Stimulated activated CD4-positive, alpha-beta T cell treated with anti-CD3 and anti-CD28 coated beads, Interleukin-4, amount 100 ng/mL, for 24 hours (primary cell): ENCODE results near the gene ZP1.

Source experiments
- DNase-seq: peaks from one replicate; pipeline ENCODE4 v3.0.0-alpha.2; 2020

The ZP1 gene

GRCh38 chr11:60844045-60844869 lies 23.1 kb upstream of the ZP1 start:
- no peak for DNase-seq

GRCh38 chr11:60844870-60845221 lies 22.5 kb upstream of the ZP1 start:
- DNase-seq: no peak

GRCh38 chr11:60845338-60845737 lies 22.0 kb upstream of the ZP1 start:
- DNase-seq: no peak

GRCh38 chr11:60847281-60847680 lies 20.1 kb upstream of the ZP1 start:
- no peak for DNase-seq

- no peak for DNase-seq
These were observed 19.4 kb upstream of the ZP1 start for GRCh38 chr11:60847896-60848295.

- DNase-seq: no peak
These were observed 18.6 kb upstream of the ZP1 start for GRCh38 chr11:60848714-60849151.

GRCh38 chr11:60849641-60850520 lies 17.5 kb upstream of the ZP1 start:
- DNase-seq: no peak

- no peak for DNase-seq
These were observed 15.8 kb upstream of the ZP1 start for GRCh38 chr11:60851327-60852104.

GRCh38 chr11:60852117-60852981 lies 15.0 kb upstream of the ZP1 start:
- DNase-seq: no peak

- no peak for DNase-seq
These were observed 14.1 kb upstream of the ZP1 start for GRCh38 chr11:60852982-60853950.

GRCh38 chr11:60854140-60854846 lies 13.0 kb upstream of the ZP1 start:
- DNase-seq: no peak

GRCh38 chr11:60854847-60855725 lies 12.3 kb upstream of the ZP1 start:
- DNase-seq: no peak

GRCh38 chr11:60855726-60856633 lies 11.4 kb upstream of the ZP1 start, which contains the start of gene PTGDR2:
TSS of gene PTGDR2 (minus strand) at chr11:60855950. CDS start at chr11:60853722, 2,228 bp downstream.
- no peak for DNase-seq

- no peak for DNase-seq
These were observed 9.7 kb upstream of the ZP1 start for GRCh38 chr11:60857378-60858232.

GRCh38 chr11:60858236-60858635 lies 9.1 kb upstream of the ZP1 start:
- no peak for DNase-seq

GRCh38 chr11:60858731-60859464 lies 8.4 kb upstream of the ZP1 start:
- DNase-seq: no peak
